Loucy (cell line): ENCODE data around the gene CASP10.
A peak's percentile ranks its signal among the peaks of the same experiment; 100 is the strongest.
"Not testable (repeated sequence)": the region's sequence is repeated elsewhere in the genome, so short reads cannot be mapped to it uniquely, and the experiment has no call there.

Source experiments
- H2AFZ ChIP-seq: fragments of 200-600 bp; sonication (generic); 2 replicates; pipeline ENCODE4 v1.6.0; 2016; ENCODE audit warnings: antibody characterized with exemption, mild to moderate bottlenecking, low read length, moderate library complexity
- H3F3A ChIP-seq: fragments of 200-600 bp; 2 replicates; pipeline ENCODE4 v1.6.0; 2016; ENCODE audit warnings: antibody characterized with exemption, low read depth, mild to moderate bottlenecking
- H3K27me3 ChIP-seq: fragments of 200-600 bp; sonication (generic); 2 replicates; pipeline ENCODE4 v1.6.1; 2014; ENCODE audit warnings: low read length, mild to moderate bottlenecking; ENCODE audit not compliant: insufficient read depth, poor library complexity, severe bottlenecking
- H3K36me3 ChIP-seq: fragments of 200-600 bp; sonication (generic); 2 replicates; pipeline ENCODE4 v1.6.1; 2016; ENCODE audit warnings: low read length; ENCODE audit not compliant: insufficient read depth
- H3K4me1 ChIP-seq: fragments of 200-600 bp; sonication (generic); 2 replicates; pipeline ENCODE4 v1.5.1; 2014; ENCODE audit warnings: low read length, mild to moderate bottlenecking; ENCODE audit not compliant: insufficient read depth, poor library complexity, severe bottlenecking
- H3K4me2 ChIP-seq: fragments of 200-600 bp; sonication (generic); 2 replicates; pipeline ENCODE4 v1.6.0; 2014; ENCODE audit warnings: antibody characterized with exemption, low read length, low read depth, mild to moderate bottlenecking; ENCODE audit not compliant: poor library complexity, severe bottlenecking
- H3K4me3 ChIP-seq: fragments of 200-600 bp; sonication (generic); 2 replicates; pipeline ENCODE4 v1.5.1; 2014; ENCODE audit warnings: low read length, mild to moderate bottlenecking, mixed read lengths; ENCODE audit not compliant: poor library complexity, severe bottlenecking
- H3K79me2 ChIP-seq: fragments of 200-600 bp; sonication (generic); 2 replicates; pipeline ENCODE4 v1.6.1; 2014; ENCODE audit warnings: low read length; ENCODE audit not compliant: insufficient read depth
- H3K9ac ChIP-seq: fragments of 200-600 bp; sonication (generic); 2 replicates; pipeline ENCODE4 v1.6.0; 2014; ENCODE audit warnings: mild to moderate bottlenecking, low read depth, low read length, moderate library complexity; ENCODE audit not compliant: poor library complexity, severe bottlenecking
- H3K9me2 ChIP-seq: fragments of 200-600 bp; sonication (generic); replicated peaks from 2 replicates; pipeline ENCODE4 v1.6.1; 2016; ENCODE audit warnings: low read depth, low read length, mixed read lengths
- H3K9me3 ChIP-seq: fragments of 200-600 bp; sonication (generic); 2 replicates; pipeline ENCODE4 v1.6.1; 2014; ENCODE audit warnings: mild to moderate bottlenecking, antibody characterized with exemption, low read length, low read depth; ENCODE audit not compliant: insufficient read depth
- H4K20me1 ChIP-seq: fragments of 200-600 bp; sonication (generic); 2 replicates; pipeline ENCODE4 v1.6.0; 2014; ENCODE audit warnings: antibody characterized with exemption, low read length, mild to moderate bottlenecking; ENCODE audit not compliant: insufficient read depth, poor library complexity, severe bottlenecking
- CTCF ChIP-seq: fragments of 200-600 bp; sonication (generic); conservative IDR thresholded peaks from 2 replicates; pipeline ENCODE4 v1.5.1; 2014; ENCODE audit warnings: mild to moderate bottlenecking, antibody characterized with exemption, low read length
- EZH2phosphoT487 ChIP-seq: fragments of 200-600 bp; IDR thresholded peaks from 2 replicates; pipeline ENCODE4 v1.6.1; 2018; ENCODE audit warnings: antibody characterized with exemption, mild to moderate bottlenecking, moderate library complexity, borderline replicate concordance

CASP10 gene

GRCh38 chr2:201183365-201183727 lies 405 bp downstream of the CASP10 start:
- Histone ChIP-seq H3K36me3 (peaks cover 5% of the 10 kb centered on the region; the same call in 1 of the 2 replicates), H3K4me1 (peaks cover 34% of the 10 kb centered on the region), H3K79me2 (peaks cover 55% of the 10 kb centered on the region), H2AFZ (peak overlapping the region; percentile 86; the same call in 1 of the 2 replicates), H3K9ac (peak overlapping the region; percentile 91), H3K27me3 (no peaks in the 10 kb centered on the region), H3F3A (no peaks in the 10 kb centered on the region), H4K20me1 (no peaks in the 10 kb centered on the region), H3K4me3 (peak overlapping the region; percentile 90), H3K9me3 (no peaks in the 10 kb centered on the region), H3K4me2 (peak overlapping the region; percentile 89), H3K9me2 (no peaks in the 10 kb centered on the region)
- no peak for TF ChIP-seq EZH2phosphoT487
- TF ChIP-seq CTCF, result no peak

- H4K20me1 ChIP-seq, H2AFZ ChIP-seq, H3F3A ChIP-seq, H3K27me3 ChIP-seq, H3K9me2 ChIP-seq, H3K9me3 ChIP-seq, H3K36me3 ChIP-seq: not testable (repeated sequence)
- H3K4me2 ChIP-seq, result peak overlapping the region; percentile 89
- H3K9ac ChIP-seq, result peak overlapping the region; percentile 91
- peaks cover 38% of the 10 kb centered on the region for H3K4me1 ChIP-seq
- H3K4me3 ChIP-seq, result peak overlapping the region; percentile 90
- peaks cover 60% of the 10 kb centered on the region for H3K79me2 ChIP-seq
These were observed 894 bp downstream of the CASP10 start for GRCh38 chr2:201183835-201184234.

- H3K4me3 ChIP-seq, result peak overlapping the region; percentile 90
- H3K4me2 ChIP-seq, result peak overlapping the region; percentile 89
- H3K9ac ChIP-seq, result peak overlapping the region; percentile 91
These were observed 1.3 kb downstream of the CASP10 start for GRCh38 chr2:201184248-201184647.

GRCh38 chr2:201185863-201186262 lies 2.9 kb downstream of the CASP10 start:
- TF ChIP-seq EZH2phosphoT487, result no peak
- TF ChIP-seq CTCF, result no peak
- H3K9ac ChIP-seq, result peak overlapping the region; percentile 91
- peaks cover 53% of the 10 kb centered on the region for H3K4me1 ChIP-seq
- peak overlapping the region; percentile 89 for H3K4me2 ChIP-seq
- H3K27me3 ChIP-seq, result no peaks in the 10 kb centered on the region
- H2AFZ ChIP-seq, result no peak overlapping the region
- no peaks in the 10 kb centered on the region for H3K9me2 ChIP-seq
- peak overlapping the region; percentile 90 for H3K4me3 ChIP-seq
- H3F3A ChIP-seq, result peaks cover 7% of the 10 kb centered on the region
- H3K79me2 ChIP-seq, result peaks cover 77% of the 10 kb centered on the region
- no peaks in the 10 kb centered on the region for H4K20me1 ChIP-seq
- no peaks in the 10 kb centered on the region for H3K9me3 ChIP-seq
- H3K36me3 ChIP-seq, result peaks cover 10% of the 10 kb centered on the region; the same call in 1 of the 2 replicates

More at GRCh38 chr2:201184248-201184647, 1.3 kb downstream of the CASP10 start:
- H3K9me3 ChIP-seq, H3F3A ChIP-seq, H3K27me3 ChIP-seq, H4K20me1 ChIP-seq, H2AFZ ChIP-seq, H3K9me2 ChIP-seq: not testable (repeated sequence)
- Histone ChIP-seq H3K4me1 (peaks cover 40% of the 10 kb centered on the region), H3K36me3 (peaks cover 10% of the 10 kb centered on the region; the same call in 1 of the 2 replicates), H3K79me2 (peaks cover 64% of the 10 kb centered on the region)
